ENCODE measurements around the gene ZFR2. TPM values are rescaled to one million over a fixed set of nuclear protein-coding genes. Genes with fewer than 3 reads are reported as not detected.

Gene ZFR2
- total and polyA plus RNA-seq, 2 of the 8 experiments (the other 6 are each of a cell fraction or from before 2014, with no cell fraction given): 14.5 to 28.4 TPM

- Histone ChIP-seq H2AK5ac (ENCODE audit: low read depth, low read length) (0 out of 2 replicates have a peak overlapping the region, but pooled peaks have one; percentile 39), H2BK20ac (ENCODE audit: low read length) (no peak overlapping the region), H3K36me3 (ENCODE audit: control insufficient read depth in 2 of 4, insufficient read depth in 4 of 4, low read length in 3 of 4) (no peaks in the 10 kb centered on the region), H2AFZ (ENCODE audit: low read length) (no peak overlapping the region), H2BK15ac (ENCODE audit: low read length) (no peak overlapping the region), H3K23me2 (ENCODE audit: low read depth, low read length) (no peaks in the 10 kb centered on the region; the same call in 1 of the 2 replicates), H3K27me3 (replicated peaks in 1 of 4; ENCODE audit: control insufficient read depth in 3 of 4, extremely low read depth in 1 of 4, insufficient read depth in 3 of 4, low read length in 3 of 4) (peaks cover 0 to 16% (median 13%) of the 10 kb centered on the region in 4 experiments; a peak in 6 of 7 replicates), H4K20me1 (replicated peaks in 1 of 2; ENCODE audit: control insufficient read depth in 1 of 2, insufficient read depth in 2 of 2, low read length in 2 of 2) (peaks cover 6 to 7% of the 10 kb centered on the region in 2 experiments), H3K4me3 (ENCODE audit: extremely low read depth in 1 of 4, insufficient read depth in 2 of 4, low read depth in 3 of 4, low read length in 4 of 4) (no peak overlapping the region), H3K79me2 (ENCODE audit: control insufficient read depth in 1 of 2, insufficient read depth in 2 of 2, low read length in 2 of 2) (peaks cover 0 to 12% of the 10 kb centered on the region in 2 experiments; a peak in 2 of 4 replicates), H3K27ac (ENCODE audit: low read depth, low read length) (no peak overlapping the region), H2BK120ac (replicated peaks; ENCODE audit: low read depth, low read length) (no peak overlapping the region), H4K91ac (replicated peaks; ENCODE audit: insufficient read length, low read length) (no peak overlapping the region), H3K9me3 (ENCODE audit: insufficient read depth in 2 of 2, low read depth in 1 of 2, low read length in 1 of 2) (peaks cover 6 to 8% of the 10 kb centered on the region in 2 experiments; a peak in 3 of 4 replicates), H3K56ac (replicated peaks; ENCODE audit: insufficient read length, low read depth, low read length) (no peak overlapping the region), H3K79me1 (ENCODE audit: low read depth, low read length) (peaks cover 8% of the 10 kb centered on the region; the same call in 1 of the 2 replicates), H3K23ac (ENCODE audit: insufficient read length) (no peak overlapping the region), H2BK5ac (ENCODE audit: low read depth, low read length) (no peak overlapping the region), H3K4ac (replicated peaks; ENCODE audit: insufficient read length, low read depth, low read length) (peak overlapping the region; percentile 32), H3K14ac (ENCODE audit: insufficient read length) (no peak overlapping the region), H3K4me1 (replicated peaks in 1 of 4; ENCODE audit: control insufficient read depth in 3 of 4, insufficient read depth in 4 of 4, low read length in 3 of 4) (peaks cover 0 to 13% (median 8%) of the 10 kb centered on the region in 4 experiments; a peak in 5 of 7 replicates), H3K9ac (replicated peaks in 1 of 4; ENCODE audit: extremely low read depth in 1 of 4, low read depth in 3 of 4, low read length in 3 of 4) (no peak overlapping the region), H2BK12ac (ENCODE audit: low read depth, low read length) (no peak overlapping the region), H4K8ac (ENCODE audit: extremely low read depth, insufficient read depth, low read length) (no peak overlapping the region; the same call in 1 of the 2 replicates), H3K18ac (ENCODE audit: extremely low read depth, low read length) (no peak overlapping the region), H3K4me2 (ENCODE audit: insufficient read depth in 1 of 2, low read depth in 2 of 2, low read length in 2 of 2) (peak overlapping the region in 1 of 2 experiments; percentile 83; a peak in 2 of 4 replicates), H4K5ac (ENCODE audit: insufficient read length, low read depth, low read length) (no peak overlapping the region)
- no peak for TF ChIP-seq CBX5 (IDR thresholded peaks at IDR 0.05; ENCODE audit: low read depth, low read length)
- TF ChIP-seq ATF2 (IDR thresholded peaks at IDR 0.05; ENCODE audit: low read length): no peak
- no peak for FAIRE-seq
- POLR2A ChIA-PET (ENCODE audit: partially characterized antibody): interaction anchor here (1.1 to 1.8 kb wide), 6 partner anchors 18 to 118 kb away, joined by 3 to 9 read pairs (median 4); partner anchors contain the start of gene EEF2
- CTCF ChIA-PET (ENCODE audit: partially characterized antibody): interaction anchor here (1.7 to 2.3 kb wide), 2 partner anchors 10 to 45 kb away, joined by 4 to 8 read pairs; no protein-coding TSS in a partner anchor
- WGBS, 2 experiments (ENCODE audit: extremely low coverage in 1 of 2, insufficient coverage in 1 of 2, insufficient read length in 1 of 2, insufficient replicate concordance in 2 of 2, low coverage in 1 of 2, low lambda C conversion rate in 2 of 2, missing lambda C conversion rate in 1 of 2): 88% methylated on average over 14 of the region's 14 CpGs; no CpG with 5 or more reads in 1 of the 2 experiments
- no peak for DNase-seq (ENCODE audit: low read depth in 1 of 2, low spot score in 2 of 2)
Measured at GRCh38 chr19:3866910-3867638, 1.8 kb downstream of the ZFR2 start.

Measured in H1 (cell line).